OCI-LY1 (cell line): ENCODE measurements around the gene ADCY1.

Experiments used
- H2AFZ ChIP-seq: fragments of 200-600 bp; sonication (generic), shearing (Covaris generic); 2 replicates; pipeline ENCODE4 v1.6.0; 2014; ENCODE audit warnings: antibody characterized with exemption, mild to moderate bottlenecking, low read length
- H3F3A ChIP-seq: fragments of 200-600 bp; sonication (generic), shearing (Covaris generic); 2 replicates; pipeline ENCODE4 v1.6.0; 2014; ENCODE audit warnings: mild to moderate bottlenecking, antibody characterized with exemption, low read length, moderate library complexity; ENCODE audit not compliant: insufficient read depth
- H3K27ac ChIP-seq: fragments of 200-600 bp; sonication (generic); 2 replicates; pipeline ENCODE4 v1.5.1; 2014; ENCODE audit warnings: low read length, mixed run types, mild to moderate bottlenecking, low read depth; ENCODE audit not compliant: poor library complexity, severe bottlenecking
- H3K27me3 ChIP-seq: fragments of 200-600 bp; sonication (generic); 2 replicates; pipeline ENCODE4 v1.6.0; 2014; ENCODE audit warnings: antibody characterized with exemption, mild to moderate bottlenecking, low read length, moderate library complexity; ENCODE audit not compliant: insufficient read depth
- H3K36me3 ChIP-seq: fragments of 200-600 bp; sonication (generic); 2 replicates; pipeline ENCODE4 v1.6.1; 2014; ENCODE audit warnings: mild to moderate bottlenecking, antibody characterized with exemption, low read length, moderate library complexity, mixed read lengths; ENCODE audit not compliant: insufficient read depth
- H3K4me1 ChIP-seq: fragments of 200-600 bp; sonication (generic); 2 replicates; pipeline ENCODE4 v1.5.1; 2014; ENCODE audit warnings: mild to moderate bottlenecking, low read length, moderate library complexity; ENCODE audit not compliant: insufficient read depth, severe bottlenecking
- H3K4me2 ChIP-seq: fragments of 200-600 bp; sonication (generic), shearing (Covaris generic); 2 replicates; pipeline ENCODE4 v1.6.1; 2014; ENCODE audit warnings: low read length
- H3K4me3 ChIP-seq: fragments of 200-600 bp; sonication (generic); 2 replicates; pipeline ENCODE4 v1.5.1; 2014; ENCODE audit warnings: low read length, low read depth, mild to moderate bottlenecking, mixed read lengths; ENCODE audit not compliant: poor library complexity, severe bottlenecking
- H3K79me2 ChIP-seq: fragments of 200-600 bp; shearing (Covaris generic); 2 replicates; pipeline ENCODE4 v1.6.1; 2016; ENCODE audit warnings: mixed run types, low read length, mixed read lengths; ENCODE audit not compliant: insufficient read depth
- H3K9ac ChIP-seq: fragments of 200-600 bp; sonication (generic), shearing (Covaris generic); 2 replicates; pipeline ENCODE4 v1.6.1; 2014; ENCODE audit warnings: mild to moderate bottlenecking, low read length, mixed read lengths
- H3K9me2 ChIP-seq: fragments of 200-600 bp; sonication (generic), shearing (Covaris generic); 2 replicates; pipeline ENCODE4 v1.6.1; 2014; ENCODE audit warnings: low read depth, mild to moderate bottlenecking, low read length, mixed read lengths
- H3K9me3 ChIP-seq: fragments of 200-600 bp; shearing (Covaris generic); 2 replicates; pipeline ENCODE4 v1.6.1; 2014; ENCODE audit warnings: low read length, mixed read lengths
- H4K20me1 ChIP-seq: fragments of 200-600 bp; sonication (generic), shearing (Covaris generic); 2 replicates; pipeline ENCODE4 v1.6.0; 2016; ENCODE audit warnings: mild to moderate bottlenecking, low read length; ENCODE audit not compliant: insufficient read depth
- EZH2 ChIP-seq: fragments of 200-600 bp; sonication (generic), shearing (Covaris generic); IDR thresholded peaks from 2 replicates; pipeline ENCODE4 v1.8.0; 2017; ENCODE audit warnings: borderline replicate concordance, mixed run types, mild to moderate bottlenecking, antibody characterized with exemption, low read length, moderate library complexity, mixed read lengths
- TF ChIP-seq, protein P1 (sequence below): fragments of 200-600 bp; sonication (generic), shearing (Covaris generic); IDR thresholded peaks from 2 replicates; pipeline ENCODE4 v1.5.1; 2017; ENCODE audit warnings: mild to moderate bottlenecking, antibody characterized with exemption, low read length, moderate library complexity, mixed read lengths

The ADCY1 gene

DNA sequence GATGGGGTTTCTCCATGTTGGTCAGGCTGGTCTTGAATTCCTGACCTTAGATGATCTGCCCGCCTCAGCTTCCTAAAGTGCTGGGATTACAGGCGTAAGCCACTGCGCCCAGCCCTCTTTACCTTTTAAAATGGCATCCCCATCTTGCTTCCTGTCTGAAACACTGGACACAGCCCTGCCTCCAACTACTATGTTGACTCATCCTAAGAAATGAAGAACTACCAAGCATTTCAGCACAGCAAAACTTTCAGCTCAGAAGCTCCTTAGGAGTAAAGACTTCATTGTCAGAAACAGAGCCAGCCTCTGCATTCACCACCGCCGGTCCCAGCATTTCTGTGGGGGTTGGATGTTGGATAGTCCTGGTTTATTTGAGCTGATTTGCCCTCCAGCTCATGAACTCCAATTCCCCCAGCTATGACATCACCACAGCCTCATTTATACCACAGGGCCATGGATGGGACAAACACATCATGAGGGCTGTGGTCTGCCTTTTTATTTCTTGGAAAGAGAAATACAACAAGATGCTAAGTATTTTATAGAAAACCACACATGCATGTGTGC is 123.5 kb downstream of the ADCY1 start:
- Histone ChIP-seq H3K4me2 (no peak overlapping the region), H3K9ac (no peak overlapping the region), H3K27ac (no peak overlapping the region), H3K36me3 (no peaks in the 10 kb centered on the region), H3K4me3 (no peak overlapping the region), H4K20me1 (no peaks in the 10 kb centered on the region), H3K4me1 (no peaks in the 10 kb centered on the region), H2AFZ (no peak overlapping the region), H3K9me2 (no peaks in the 10 kb centered on the region), H3K9me3 (no peaks in the 10 kb centered on the region), H3K27me3 (peaks cover 10% of the 10 kb centered on the region; the same call in 1 of the 2 replicates), H3K79me2 (no peaks in the 10 kb centered on the region), H3F3A (no peaks in the 10 kb centered on the region)
- TF ChIP-seq, protein P1, sequence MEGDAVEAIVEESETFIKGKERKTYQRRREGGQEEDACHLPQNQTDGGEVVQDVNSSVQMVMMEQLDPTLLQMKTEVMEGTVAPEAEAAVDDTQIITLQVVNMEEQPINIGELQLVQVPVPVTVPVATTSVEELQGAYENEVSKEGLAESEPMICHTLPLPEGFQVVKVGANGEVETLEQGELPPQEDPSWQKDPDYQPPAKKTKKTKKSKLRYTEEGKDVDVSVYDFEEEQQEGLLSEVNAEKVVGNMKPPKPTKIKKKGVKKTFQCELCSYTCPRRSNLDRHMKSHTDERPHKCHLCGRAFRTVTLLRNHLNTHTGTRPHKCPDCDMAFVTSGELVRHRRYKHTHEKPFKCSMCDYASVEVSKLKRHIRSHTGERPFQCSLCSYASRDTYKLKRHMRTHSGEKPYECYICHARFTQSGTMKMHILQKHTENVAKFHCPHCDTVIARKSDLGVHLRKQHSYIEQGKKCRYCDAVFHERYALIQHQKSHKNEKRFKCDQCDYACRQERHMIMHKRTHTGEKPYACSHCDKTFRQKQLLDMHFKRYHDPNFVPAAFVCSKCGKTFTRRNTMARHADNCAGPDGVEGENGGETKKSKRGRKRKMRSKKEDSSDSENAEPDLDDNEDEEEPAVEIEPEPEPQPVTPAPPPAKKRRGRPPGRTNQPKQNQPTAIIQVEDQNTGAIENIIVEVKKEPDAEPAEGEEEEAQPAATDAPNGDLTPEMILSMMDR = no peak
- TF ChIP-seq EZH2 = no peak

DNA sequence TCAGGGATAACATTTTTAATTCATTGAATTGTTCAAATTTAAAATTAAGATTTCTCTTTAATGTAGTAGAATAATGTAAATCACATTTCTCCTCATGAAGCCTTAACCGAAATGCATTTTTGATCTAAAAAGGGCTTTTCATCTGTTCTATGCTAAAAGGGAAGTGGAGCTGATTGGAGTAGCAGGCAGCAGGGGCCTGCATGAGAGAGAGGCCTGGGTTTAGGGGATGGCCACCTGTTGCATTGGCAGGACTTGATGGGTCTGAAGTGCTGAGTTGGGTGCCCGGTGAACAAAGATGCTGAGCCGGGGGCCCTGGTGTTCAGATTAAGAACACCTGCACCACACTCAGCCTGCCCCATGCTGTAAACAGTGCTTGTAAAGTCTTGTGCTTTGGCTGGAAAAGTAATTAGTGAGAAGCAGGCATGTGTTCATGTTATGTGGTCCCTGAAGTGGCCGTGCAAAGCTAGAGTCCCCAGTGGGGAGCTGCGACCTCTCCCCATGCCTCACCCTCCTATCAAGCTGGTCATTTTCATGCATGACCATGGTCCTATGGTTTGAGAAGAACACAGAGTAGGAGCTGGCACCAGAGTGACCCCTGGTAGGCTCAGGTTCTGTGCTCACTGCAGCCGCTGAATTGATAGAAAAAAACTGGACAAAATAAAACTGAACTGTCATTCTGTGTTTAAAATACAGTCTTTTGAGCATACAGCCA is 124.3 kb downstream of the ADCY1 start:
- H3K27me3 ChIP-seq = peaks cover 10% of the 10 kb centered on the region; the same call in 1 of the 2 replicates

DNA sequence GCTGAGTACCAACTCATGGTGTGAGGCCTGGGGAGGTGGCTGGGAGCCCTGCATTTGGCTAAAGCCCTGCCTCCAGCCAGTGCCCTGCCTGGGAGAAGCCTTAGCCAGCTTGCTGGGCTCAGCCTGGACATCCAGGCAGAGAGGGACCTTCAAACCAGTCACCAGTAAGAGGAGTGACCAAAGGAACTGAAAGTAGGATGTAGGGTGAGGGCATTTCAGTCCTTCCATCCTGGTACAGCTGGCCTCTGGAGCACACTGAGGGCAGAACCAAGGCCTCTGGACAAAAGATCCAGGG is 124.8 kb downstream of the ADCY1 start:
- Histone ChIP-seq H3K27me3 (peaks cover 10% of the 10 kb centered on the region; the same call in 1 of the 2 replicates), H3K9me2 (no peaks in the 10 kb centered on the region), H3K9ac (no peak overlapping the region), H3K36me3 (no peaks in the 10 kb centered on the region), H4K20me1 (no peaks in the 10 kb centered on the region), H2AFZ (no peak overlapping the region), H3K4me1 (no peaks in the 10 kb centered on the region), H3K27ac (no peak overlapping the region), H3K4me2 (no peak overlapping the region), H3K9me3 (no peaks in the 10 kb centered on the region), H3K79me2 (no peaks in the 10 kb centered on the region), H3F3A (no peaks in the 10 kb centered on the region), H3K4me3 (no peak overlapping the region)
- TF ChIP-seq EZH2 = no peak
- TF ChIP-seq, protein P1 = no peak

More for the DNA sequence above, 124.3 kb downstream of the ADCY1 start:
- no peaks in the 10 kb centered on the region for H3K4me1 ChIP-seq
- no peaks in the 10 kb centered on the region for H3K9me2 ChIP-seq
- H3K9ac ChIP-seq = no peak overlapping the region
- no peak overlapping the region for H3K4me2 ChIP-seq
- H3F3A ChIP-seq = no peaks in the 10 kb centered on the region
- H3K4me3 ChIP-seq = no peak overlapping the region
- TF ChIP-seq, protein P1 = no peak
- no peak for TF ChIP-seq EZH2
- no peaks in the 10 kb centered on the region for H3K36me3 ChIP-seq
- no peak overlapping the region for H3K27ac ChIP-seq
- no peak overlapping the region for H2AFZ ChIP-seq
- H4K20me1 ChIP-seq = no peaks in the 10 kb centered on the region
- no peaks in the 10 kb centered on the region for H3K9me3 ChIP-seq
- H3K79me2 ChIP-seq = no peaks in the 10 kb centered on the region
